Kidney epithelial cell (primary cell): ENCODE data around the gene LSP1. TPM values are rescaled to one million over a fixed set of nuclear protein-coding genes. Genes with fewer than 3 reads are reported as not detected.

Source experiments
- DNase-seq: peaks from one replicate; pipeline ENCODE4 v3.0.0-alpha.2; 2010; ENCODE audit warnings: low read depth
- H3K27me3 ChIP-seq: 2 replicates; pipeline ENCODE4 v1.6.0; 2011; ENCODE audit warnings: low read length; ENCODE audit not compliant: control insufficient read depth, insufficient read depth
- H3K36me3 ChIP-seq: 2 replicates; pipeline ENCODE4 v1.5.1; 2011; ENCODE audit warnings: low read length; ENCODE audit not compliant: control insufficient read depth, insufficient read depth
- H3K4me3 ChIP-seq: 2 replicates; pipeline ENCODE4 v1.5.1; 2011; ENCODE audit warnings: low read depth, mild to moderate bottlenecking, control low read depth, low read length
- CTCF ChIP-seq: IDR thresholded peaks from 2 replicates; pipeline ENCODE4 v1.5.1; 2011; ENCODE audit warnings: mild to moderate bottlenecking, moderate library complexity, low read length, control low read depth, inconsistent platforms; ENCODE audit not compliant: insufficient read depth, poor library complexity, severe bottlenecking
- total RNA-seq: library from RNA; depleted of rRNA; stranded (reverse); fragments of >200 nt; gene quantifications from 2 replicates; pipeline ENCODE4 v1.2.3, GENCODE V29; 2015

LSP1 gene
- total RNA-seq, 1 donor from 2014 or later: not detected

DNA sequence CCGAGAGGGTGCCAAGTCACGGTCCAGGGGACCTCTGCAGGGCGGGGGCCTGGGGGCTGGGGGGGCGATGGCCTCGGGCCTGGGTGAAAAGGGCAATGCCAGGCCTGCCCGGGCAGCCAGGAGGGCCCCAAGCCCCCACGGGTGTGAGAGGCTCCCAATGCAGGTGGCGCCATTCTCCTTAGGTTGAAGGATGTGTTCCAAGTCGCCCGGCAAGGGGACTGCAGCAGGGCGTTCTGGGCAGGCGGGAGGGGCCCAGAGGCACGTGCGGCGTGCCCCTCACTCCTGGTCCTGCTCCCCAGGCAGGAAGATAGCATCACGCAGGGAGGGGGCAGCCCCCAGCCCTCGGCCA is 14.8 kb upstream of the LSP1 start:
- DNase-seq: no peak
- TF ChIP-seq CTCF: no peak
- Histone ChIP-seq H3K27me3 (peaks cover 9% of the 10 kb centered on the region), H3K4me3 (no peak overlapping the region), H3K36me3 (no peaks in the 10 kb centered on the region)

DNA sequence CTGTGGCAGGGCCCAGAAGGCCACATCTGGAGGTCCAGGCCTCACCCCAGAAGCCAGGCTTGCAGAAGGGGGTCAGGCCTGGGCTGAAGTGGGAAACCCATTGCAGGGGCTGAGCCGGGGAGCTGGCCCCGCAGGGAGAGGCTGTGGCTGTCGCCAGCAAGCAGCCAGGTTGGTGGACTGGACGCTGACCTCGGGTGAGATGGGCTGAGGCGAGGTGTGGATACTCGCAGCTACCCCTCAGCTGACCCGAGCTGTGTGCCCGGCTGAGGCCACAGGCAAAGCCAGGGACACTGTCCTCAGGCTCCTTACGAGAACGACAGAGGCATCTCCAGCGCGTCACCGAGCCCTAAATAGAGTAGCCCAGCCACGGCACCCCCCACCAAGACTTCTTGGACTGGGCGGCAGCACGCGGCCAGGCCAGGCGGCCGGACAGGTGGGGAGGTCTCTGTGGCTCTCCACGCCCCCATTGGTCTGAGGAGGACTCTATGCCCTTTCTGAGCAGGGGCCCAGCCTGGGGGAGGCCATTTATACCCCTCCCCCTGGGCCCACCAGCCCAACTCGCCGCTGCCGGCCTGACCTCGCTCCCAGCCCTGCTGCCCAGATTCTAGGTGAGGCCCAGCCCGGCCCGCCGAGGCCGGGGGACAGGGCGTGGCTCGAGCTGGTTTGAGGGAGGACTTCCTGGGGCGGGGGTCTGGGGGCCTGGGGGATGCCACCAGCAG is 14.3 kb upstream of the LSP1 start, which contains the start of gene TNNI2:
TSS of gene TNNI2 (plus strand) at position 556 of the 719 bp plus-strand sequence. CDS start 716 bp downstream, outside the sequence.
- TF ChIP-seq CTCF: no peak
- Histone ChIP-seq H3K27me3 (peaks cover 7% of the 10 kb centered on the region), H3K4me3 (no peak within 1 kb of the TSS), H3K36me3 (no peaks in the 10 kb centered on the region)
- no peak for DNase-seq

GRCh38 chr11:1839204-1839923 is 13.5 kb upstream of the LSP1 start:
- Histone ChIP-seq H3K4me3 (no peak overlapping the region), H3K36me3 (no peaks in the 10 kb centered on the region), H3K27me3 (peaks cover 14% of the 10 kb centered on the region)
- no peak for DNase-seq
- no peak for TF ChIP-seq CTCF

DNA sequence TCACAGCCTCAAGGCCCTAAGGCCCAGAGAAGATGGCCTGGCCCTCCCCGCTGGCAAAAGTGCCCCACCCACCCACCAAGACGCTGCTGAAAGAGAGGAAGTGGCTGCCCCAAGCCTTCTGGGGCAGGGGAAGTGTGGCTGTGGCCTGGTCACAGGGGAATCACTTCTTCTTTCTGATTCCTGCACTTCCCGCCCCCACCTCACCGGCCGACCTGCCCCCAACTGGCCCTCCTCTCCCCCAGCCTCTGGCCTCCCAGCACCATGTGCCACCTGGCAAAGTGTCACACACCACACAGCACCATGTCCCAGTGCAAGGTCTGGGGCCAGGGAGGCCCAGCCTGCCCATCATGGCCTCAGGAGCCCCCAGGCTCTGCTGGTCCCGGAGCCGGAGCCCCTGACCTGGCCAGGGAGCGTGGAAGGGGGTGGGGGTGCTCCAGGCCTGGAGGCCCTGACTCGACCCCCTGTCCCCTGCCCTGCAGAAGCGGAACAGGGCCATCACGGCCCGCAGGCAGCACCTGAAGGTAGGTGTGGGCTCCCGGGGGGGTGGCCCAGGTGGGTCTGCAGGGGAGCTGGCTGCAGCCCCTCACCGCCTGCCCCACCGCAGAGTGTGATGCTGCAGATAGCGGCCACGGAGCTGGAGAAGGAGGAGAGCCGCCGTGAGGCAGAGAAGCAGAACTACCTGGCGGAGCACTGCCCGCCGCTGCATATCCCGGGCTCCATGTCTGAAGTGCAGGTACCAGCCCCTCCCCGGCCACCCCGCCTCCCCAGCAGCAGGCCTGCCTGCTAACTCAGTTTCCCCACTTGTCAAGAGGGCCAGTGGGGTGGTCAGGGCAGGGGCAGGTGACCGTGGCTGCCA is 12.7 kb upstream of the LSP1 start:
- Histone ChIP-seq H3K36me3 (no peaks in the 10 kb centered on the region), H3K4me3 (no peak overlapping the region), H3K27me3 (peaks cover 16% of the 10 kb centered on the region)
- DNase-seq: no peak
- no peak for TF ChIP-seq CTCF

DNA sequence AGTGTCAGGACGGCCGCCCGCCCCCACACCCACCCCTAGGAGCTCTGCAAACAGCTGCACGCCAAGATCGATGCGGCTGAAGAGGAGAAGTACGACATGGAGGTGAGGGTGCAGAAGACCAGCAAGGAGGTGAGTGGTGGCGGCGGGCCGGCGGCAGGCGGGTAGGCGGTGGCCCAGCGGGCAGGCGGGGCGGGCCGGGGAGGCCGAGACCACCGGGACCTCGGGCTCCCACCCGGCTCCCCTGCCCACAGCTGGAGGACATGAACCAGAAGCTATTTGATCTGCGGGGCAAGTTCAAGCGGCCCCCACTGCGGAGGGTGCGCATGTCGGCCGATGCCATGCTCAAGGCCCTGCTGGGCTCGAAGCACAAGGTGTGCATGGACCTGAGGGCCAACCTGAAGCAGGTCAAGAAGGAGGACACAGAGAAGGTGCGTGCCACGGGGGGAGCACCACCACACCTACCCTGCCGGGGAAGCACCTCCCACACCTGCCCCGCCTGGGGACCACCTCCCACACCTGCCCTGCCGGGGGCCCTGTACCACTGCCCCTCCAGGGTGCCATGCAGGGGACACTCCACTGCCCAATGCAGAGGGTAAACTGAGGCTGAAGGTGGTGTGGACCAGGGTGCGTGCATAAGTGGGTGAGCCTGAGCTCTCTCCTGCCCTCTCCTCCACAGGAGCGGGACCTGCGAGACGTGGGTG is 12.0 kb upstream of the LSP1 start:
- no peak for TF ChIP-seq CTCF
- H3K4me3 ChIP-seq: no peak overlapping the region
- no peaks in the 10 kb centered on the region for H3K36me3 ChIP-seq
- DNase-seq: no peak
- H3K27me3 ChIP-seq: peaks cover 18% of the 10 kb centered on the region
